ENCODE data around the gene IRS1.

Gene IRS1

DNA sequence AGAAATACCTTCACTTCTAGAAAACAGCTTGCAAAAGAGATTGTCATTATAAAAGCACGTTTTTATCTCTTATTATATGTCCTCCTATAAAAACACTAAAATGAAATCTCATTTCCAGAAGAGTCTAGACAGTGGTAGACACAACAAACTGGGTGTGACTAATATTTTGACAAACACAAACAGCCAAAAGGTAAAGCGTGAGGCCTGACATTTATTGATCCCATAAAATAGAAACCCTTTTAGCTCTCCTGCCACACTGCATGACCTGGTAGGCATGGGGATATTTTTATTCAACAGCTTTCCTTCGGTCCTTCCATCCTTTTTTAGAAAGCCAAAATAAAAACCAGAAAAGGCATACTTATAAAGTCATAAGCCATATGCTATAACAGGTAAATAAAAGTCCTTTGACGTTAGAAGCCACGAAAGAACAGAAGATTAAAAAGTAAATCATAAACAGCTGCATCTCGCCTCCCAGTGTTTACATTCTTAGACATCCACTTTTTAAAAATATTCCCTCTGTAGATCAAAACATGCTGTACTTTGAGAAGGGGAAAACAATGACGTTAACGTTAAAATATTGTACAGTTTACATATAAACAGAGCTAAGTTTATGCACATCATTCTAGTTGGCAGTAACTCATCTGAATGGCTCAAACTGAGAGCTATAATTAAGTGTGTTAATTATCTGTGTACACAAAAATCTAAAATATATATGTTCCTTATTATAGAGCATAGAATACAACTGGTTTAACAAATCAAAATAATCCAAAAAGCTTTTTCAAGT lies 44.6 kb downstream of the IRS1 start:
- H3K9me3 ChIP-seq (ENCODE audit: low read length) = peaks cover 8% of the 10 kb centered on the region
- H3K27me3 ChIP-seq (ENCODE audit: insufficient read depth, low read length) = no peaks in the 10 kb centered on the region
- no peak overlapping the region for H2AFZ ChIP-seq (ENCODE audit: low read depth, low read length)
- no peaks in the 10 kb centered on the region for H3K36me3 ChIP-seq (ENCODE audit: insufficient read depth, low read length)
- peaks cover 12% of the 10 kb centered on the region for H3K4me1 ChIP-seq (ENCODE audit: insufficient read depth, low read length)
- no peak overlapping the region for H3K4me3 ChIP-seq (ENCODE audit: low read length)

DNA sequence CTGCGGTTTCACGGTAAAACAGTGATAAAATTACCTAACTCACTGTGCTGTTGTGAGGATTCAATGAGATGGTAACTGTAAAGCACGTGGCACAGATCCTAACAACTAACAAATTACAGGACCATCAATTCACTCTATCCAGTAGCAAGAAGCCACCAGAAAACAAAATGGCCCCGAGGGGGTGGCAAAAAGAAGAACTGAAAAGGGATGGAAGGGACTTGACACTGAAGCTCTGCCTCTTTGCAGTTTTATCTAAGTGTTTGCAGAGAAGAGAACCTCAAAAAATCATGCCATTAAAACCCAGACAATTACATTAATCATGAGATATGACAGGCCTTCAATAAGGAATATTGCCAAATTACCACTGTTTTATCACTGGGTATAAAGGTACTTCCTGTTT lies 46.7 kb downstream of the IRS1 start:
- Histone ChIP-seq H3K27me3 (ENCODE audit: insufficient read depth, low read length) (no peaks in the 10 kb centered on the region), H3K9me3 (ENCODE audit: low read length) (peaks cover 7% of the 10 kb centered on the region), H3K4me3 (ENCODE audit: low read length) (no peak overlapping the region), H3K36me3 (ENCODE audit: insufficient read depth, low read length) (peaks cover 7% of the 10 kb centered on the region), H3K4me1 (ENCODE audit: insufficient read depth, low read length) (peaks cover 5% of the 10 kb centered on the region), H2AFZ (ENCODE audit: low read depth, low read length) (no peak overlapping the region)

DNA sequence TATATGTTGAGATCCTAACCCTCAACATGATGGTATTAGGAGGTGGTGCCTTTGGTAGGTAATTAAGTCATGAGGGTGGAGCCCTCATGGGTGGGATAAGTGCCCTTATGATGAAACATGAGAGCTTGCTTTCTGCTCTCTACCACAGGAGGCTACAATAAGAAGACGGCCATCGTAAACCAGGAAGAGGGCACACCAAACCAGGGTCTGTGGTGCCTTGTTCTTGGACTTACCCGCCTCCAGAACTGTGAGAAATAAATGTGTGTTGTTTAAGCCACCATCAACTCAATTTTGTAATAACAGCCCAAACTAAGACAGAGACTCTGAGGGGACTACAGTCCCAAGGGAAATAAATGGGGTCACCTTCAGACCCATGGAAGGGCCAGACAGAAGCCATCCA lies 52.3 kb downstream of the IRS1 start:
- H3K9me3 ChIP-seq (ENCODE audit: low read length) = peaks cover 5% of the 10 kb centered on the region
- no peaks in the 10 kb centered on the region for H3K27me3 ChIP-seq (ENCODE audit: insufficient read depth, low read length)
- peaks cover 7% of the 10 kb centered on the region for H3K36me3 ChIP-seq (ENCODE audit: insufficient read depth, low read length)
- peaks cover 23% of the 10 kb centered on the region for H3K4me1 ChIP-seq (ENCODE audit: insufficient read depth, low read length)
- H3K4me3 ChIP-seq (ENCODE audit: low read length) = no peak overlapping the region
- no peak overlapping the region for H2AFZ ChIP-seq (ENCODE audit: low read depth, low read length)

DNA sequence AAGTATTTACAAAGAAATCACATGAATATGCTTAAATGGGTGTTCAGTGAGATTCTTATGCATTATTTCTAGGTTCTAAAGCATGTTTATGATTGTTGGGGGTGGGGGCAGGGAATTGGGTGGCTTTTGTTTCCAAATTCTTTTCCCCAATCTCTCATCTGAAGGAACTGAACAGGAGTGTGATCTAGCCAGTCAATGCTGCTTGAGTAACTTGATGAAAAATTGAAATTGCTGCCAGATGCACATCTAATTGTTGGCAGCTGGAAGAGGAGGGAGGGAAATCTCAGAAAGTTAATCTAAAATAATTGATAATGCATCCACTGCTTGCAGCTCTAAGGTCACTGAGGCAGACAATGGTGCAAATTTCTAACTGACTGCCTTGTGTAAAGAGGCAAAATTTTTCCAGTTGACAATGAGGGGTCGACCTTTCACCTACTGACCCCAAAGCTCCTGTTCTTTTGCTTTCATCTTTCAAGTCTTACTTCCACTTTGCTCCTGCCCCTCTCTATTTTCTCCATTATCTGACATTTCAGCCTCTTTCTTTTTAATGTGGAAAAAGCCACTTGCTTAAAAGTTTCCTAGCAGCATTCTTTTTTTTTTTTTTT lies 53.3 kb downstream of the IRS1 start:
- Histone ChIP-seq H3K4me1 (ENCODE audit: insufficient read depth, low read length) (peaks cover 33% of the 10 kb centered on the region), H3K4me3 (ENCODE audit: low read length) (no peak overlapping the region), H3K9me3 (ENCODE audit: low read length) (peaks cover 2% of the 10 kb centered on the region)

DNA sequence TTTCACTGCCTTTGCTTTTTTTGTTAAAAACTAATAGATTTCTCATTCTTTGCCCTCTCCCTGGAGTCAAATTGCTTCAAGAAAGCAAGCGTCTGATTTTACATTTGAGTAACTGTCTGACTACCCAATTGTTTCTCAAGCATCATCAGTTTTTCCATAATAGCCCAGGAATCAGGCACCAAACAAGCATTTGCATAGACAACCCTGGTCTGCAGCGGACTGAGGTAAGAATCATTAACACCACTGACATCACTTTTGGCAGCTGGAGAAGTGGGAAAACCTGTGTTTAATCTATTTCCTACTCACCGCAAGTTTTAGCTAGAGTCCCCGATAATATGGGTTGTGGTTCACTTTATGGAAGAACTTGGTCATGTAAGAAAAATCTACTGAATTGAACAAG lies 55.7 kb downstream of the IRS1 start:
- H2AFZ ChIP-seq (ENCODE audit: low read depth, low read length) = no peak overlapping the region
- peaks cover 55% of the 10 kb centered on the region for H3K4me1 ChIP-seq (ENCODE audit: insufficient read depth, low read length)
- H3K9me3 ChIP-seq (ENCODE audit: low read length) = peaks cover 2% of the 10 kb centered on the region
- H3K27me3 ChIP-seq (ENCODE audit: insufficient read depth, low read length) = no peaks in the 10 kb centered on the region
- H3K4me3 ChIP-seq (ENCODE audit: low read length) = no peak overlapping the region
- H3K36me3 ChIP-seq (ENCODE audit: insufficient read depth, low read length) = no peaks in the 10 kb centered on the region

More for the DNA sequence above, 53.3 kb downstream of the IRS1 start:
- H3K27me3 ChIP-seq (ENCODE audit: insufficient read depth, low read length) = no peaks in the 10 kb centered on the region
- H3K36me3 ChIP-seq (ENCODE audit: insufficient read depth, low read length) = peaks cover 7% of the 10 kb centered on the region
- H2AFZ ChIP-seq (ENCODE audit: low read depth, low read length) = no peak overlapping the region

DNA sequence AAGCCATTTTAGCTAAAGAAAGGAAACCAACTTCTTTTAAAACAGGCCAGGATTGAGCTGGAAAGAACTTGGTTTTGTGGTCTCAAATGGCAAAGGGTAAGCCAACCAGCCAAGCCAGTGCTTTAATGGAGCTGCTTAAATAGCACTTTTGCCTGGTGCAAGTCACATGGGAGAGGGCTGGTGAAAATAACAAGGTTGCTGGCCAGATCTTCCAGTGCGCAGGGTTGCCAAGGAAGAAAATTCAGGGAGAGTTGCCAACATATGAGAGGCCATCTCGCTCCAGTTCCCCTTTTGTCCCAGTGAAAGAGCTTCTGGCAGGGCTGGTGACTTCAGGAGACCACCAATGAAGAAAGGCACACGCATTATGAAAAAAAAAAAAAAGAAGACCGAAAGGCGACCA lies 57.3 kb downstream of the IRS1 start:
- Histone ChIP-seq H2AFZ (ENCODE audit: low read depth, low read length) (no peak overlapping the region), H3K9me3 (ENCODE audit: low read length) (no peaks in the 10 kb centered on the region), H3K36me3 (ENCODE audit: insufficient read depth, low read length) (no peaks in the 10 kb centered on the region), H3K4me1 (ENCODE audit: insufficient read depth, low read length) (peaks cover 69% of the 10 kb centered on the region), H3K4me3 (ENCODE audit: low read length) (no peak overlapping the region), H3K27me3 (ENCODE audit: insufficient read depth, low read length) (no peaks in the 10 kb centered on the region)

DNA sequence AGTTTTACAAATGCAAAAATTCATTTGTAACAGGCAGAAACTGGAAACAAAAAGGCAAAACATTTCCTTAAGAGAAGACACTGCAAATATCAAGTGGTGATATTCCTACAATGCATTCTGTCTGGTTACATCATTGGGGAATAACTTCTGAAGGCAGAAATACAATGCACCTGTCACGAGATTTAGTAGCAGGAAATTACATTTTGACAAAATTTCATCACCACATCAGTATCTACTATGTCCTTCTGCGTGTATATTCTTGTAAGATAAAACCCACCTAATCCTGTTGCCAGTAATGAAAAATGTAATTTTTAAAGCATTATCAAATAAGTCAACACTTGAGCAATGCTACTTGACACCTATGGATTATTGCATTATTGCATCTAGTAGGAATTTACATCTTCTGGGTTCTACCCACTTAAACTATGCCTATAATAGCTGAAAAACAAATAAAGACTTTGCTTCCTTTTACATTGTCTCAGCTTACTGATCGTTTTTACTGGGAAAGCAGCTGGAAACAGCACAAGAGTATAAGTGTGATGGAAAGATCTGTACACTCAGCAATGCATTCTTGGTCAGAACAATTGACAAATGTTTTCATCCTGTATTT lies 59.5 kb downstream of the IRS1 start:
- peaks cover 59% of the 10 kb centered on the region for H3K4me1 ChIP-seq (ENCODE audit: insufficient read depth, low read length)
- no peak overlapping the region for H3K4me3 ChIP-seq (ENCODE audit: low read length)
- no peak overlapping the region for H2AFZ ChIP-seq (ENCODE audit: low read depth, low read length)
- H3K9me3 ChIP-seq (ENCODE audit: low read length) = no peaks in the 10 kb centered on the region
- H3K36me3 ChIP-seq (ENCODE audit: insufficient read depth, low read length) = peaks cover 10% of the 10 kb centered on the region
- H3K27me3 ChIP-seq (ENCODE audit: insufficient read depth, low read length) = no peaks in the 10 kb centered on the region

DNA sequence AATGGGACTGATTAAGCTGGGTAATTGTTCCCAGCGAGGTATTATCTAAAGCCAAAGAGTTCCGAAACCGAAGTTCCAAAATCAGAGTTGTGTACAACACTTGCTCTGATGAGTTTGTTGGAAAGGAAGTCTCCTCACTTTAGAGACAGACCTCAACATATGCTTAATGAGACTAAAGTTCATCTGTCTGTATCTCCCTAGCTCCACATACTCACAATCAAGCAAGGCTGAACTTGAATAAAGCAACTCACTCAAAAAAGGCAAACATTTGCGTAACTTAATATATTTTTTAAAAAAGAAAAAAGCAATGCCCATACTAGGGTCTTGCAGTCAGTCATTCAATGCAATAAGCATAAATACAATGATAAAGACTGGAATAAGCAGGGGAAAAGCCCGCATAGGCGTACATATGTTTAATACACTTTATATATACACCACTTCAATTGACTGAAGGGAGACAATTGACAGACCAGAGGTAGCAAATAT lies 60.0 kb downstream of the IRS1 start:
- Histone ChIP-seq H3K4me3 (ENCODE audit: low read length) (no peak overlapping the region), H2AFZ (ENCODE audit: low read depth, low read length) (no peak overlapping the region), H3K9me3 (ENCODE audit: low read length) (no peaks in the 10 kb centered on the region), H3K36me3 (ENCODE audit: insufficient read depth, low read length) (peaks cover 16% of the 10 kb centered on the region), H3K27me3 (ENCODE audit: insufficient read depth, low read length) (no peaks in the 10 kb centered on the region), H3K4me1 (ENCODE audit: insufficient read depth, low read length) (peaks cover 60% of the 10 kb centered on the region)

DNA sequence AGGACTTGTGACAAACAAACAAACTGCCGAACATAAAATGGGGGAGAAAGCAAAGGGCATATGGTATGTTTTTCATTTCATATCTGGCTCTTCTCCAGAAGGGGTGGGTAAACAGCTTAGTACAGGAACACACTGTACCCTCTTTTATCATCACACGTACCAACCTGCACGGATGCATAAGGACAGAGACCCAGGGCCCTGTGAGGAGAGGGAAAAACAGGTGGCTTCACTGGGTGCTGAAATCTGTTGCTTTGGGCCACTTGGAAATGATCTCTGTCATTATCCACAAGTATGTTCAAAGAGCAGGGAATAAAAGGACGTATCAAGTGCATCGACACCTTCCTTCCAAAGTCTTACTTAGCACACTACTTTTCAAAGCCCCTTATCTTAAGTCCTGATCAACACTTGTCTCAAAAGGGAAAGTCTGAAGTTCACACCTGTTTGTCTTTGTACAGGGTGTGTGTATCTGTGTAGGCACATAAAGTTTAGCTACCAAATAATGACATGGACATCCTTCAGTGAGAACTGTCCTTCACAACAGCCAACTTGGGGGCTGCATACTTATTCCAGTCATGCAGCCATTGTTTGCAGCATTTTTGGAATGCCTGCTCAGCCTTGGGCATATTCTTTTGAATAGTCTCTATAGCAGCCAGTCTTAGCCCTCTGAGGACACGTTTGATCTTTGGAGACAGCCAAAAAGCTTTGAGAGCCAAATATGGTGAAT lies 60.6 kb downstream of the IRS1 start:
- H3K9me3 ChIP-seq (ENCODE audit: low read length) = no peaks in the 10 kb centered on the region
- no peak overlapping the region for H2AFZ ChIP-seq (ENCODE audit: low read depth, low read length)
- H3K36me3 ChIP-seq (ENCODE audit: insufficient read depth, low read length) = peaks cover 16% of the 10 kb centered on the region
- peaks cover 57% of the 10 kb centered on the region for H3K4me1 ChIP-seq (ENCODE audit: insufficient read depth, low read length)
- no peak overlapping the region for H3K4me3 ChIP-seq (ENCODE audit: low read length)
- H3K27me3 ChIP-seq (ENCODE audit: insufficient read depth, low read length) = no peaks in the 10 kb centered on the region

DNA sequence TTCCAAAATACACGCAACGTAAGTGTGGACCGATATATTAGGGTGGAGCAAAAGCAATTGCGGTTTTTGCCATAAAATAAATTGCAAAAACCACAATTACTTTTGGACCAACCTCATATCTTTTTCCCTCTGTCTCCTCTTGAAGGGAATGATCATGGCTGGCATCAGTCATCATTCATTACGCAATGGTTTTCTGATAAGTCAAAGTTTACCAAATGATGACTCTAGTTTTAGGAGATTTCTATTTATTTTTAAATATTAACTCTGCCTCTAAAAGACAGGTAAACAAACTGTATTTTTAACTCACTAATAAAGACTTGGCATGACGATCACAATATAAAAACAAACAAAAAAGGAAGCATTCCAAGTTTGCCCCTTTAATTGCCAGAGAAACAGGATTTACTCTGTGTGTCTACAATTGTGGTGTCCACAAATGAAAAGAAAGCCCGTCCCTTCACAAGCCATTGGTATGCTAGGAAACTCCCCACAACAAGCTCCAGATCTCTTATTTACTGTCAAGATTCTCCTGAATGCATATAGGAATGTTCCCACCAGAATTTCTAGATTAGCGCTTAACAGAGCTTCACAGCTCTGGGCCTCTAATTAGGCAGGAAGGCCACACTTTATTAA lies 61.3 kb downstream of the IRS1 start:
- Histone ChIP-seq H3K36me3 (ENCODE audit: insufficient read depth, low read length) (peaks cover 20% of the 10 kb centered on the region), H3K4me3 (ENCODE audit: low read length) (no peak overlapping the region), H3K9me3 (ENCODE audit: low read length) (no peaks in the 10 kb centered on the region), H3K27me3 (ENCODE audit: insufficient read depth, low read length) (no peaks in the 10 kb centered on the region), H2AFZ (ENCODE audit: low read depth, low read length) (no peak overlapping the region), H3K4me1 (ENCODE audit: insufficient read depth, low read length) (peaks cover 61% of the 10 kb centered on the region)

DNA sequence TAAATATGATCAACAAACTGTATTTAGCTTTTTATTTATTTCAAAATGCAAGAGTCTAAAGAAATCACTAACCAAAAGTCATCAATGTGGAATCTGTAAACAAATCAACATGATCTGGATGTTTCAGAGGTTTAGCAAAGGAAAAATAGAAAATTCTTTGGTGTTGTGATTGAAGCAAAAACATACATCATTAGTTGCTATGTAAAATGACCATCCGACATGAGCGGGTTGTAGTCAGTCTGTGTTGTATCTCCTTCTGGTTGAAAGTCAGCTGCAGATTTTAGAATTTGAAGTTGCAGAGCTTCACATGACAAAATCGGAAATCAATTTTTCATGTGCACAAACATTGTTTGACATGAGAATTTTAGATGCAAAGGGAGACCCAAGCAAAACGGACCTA lies 63.2 kb downstream of the IRS1 start:
- Histone ChIP-seq H3K27me3 (ENCODE audit: insufficient read depth, low read length) (no peaks in the 10 kb centered on the region), H3K9me3 (ENCODE audit: low read length) (no peaks in the 10 kb centered on the region), H3K36me3 (ENCODE audit: insufficient read depth, low read length) (peaks cover 20% of the 10 kb centered on the region), H3K4me1 (ENCODE audit: insufficient read depth, low read length) (peaks cover 44% of the 10 kb centered on the region), H2AFZ (ENCODE audit: low read depth, low read length) (no peak overlapping the region), H3K4me3 (ENCODE audit: low read length) (no peak overlapping the region)

DNA sequence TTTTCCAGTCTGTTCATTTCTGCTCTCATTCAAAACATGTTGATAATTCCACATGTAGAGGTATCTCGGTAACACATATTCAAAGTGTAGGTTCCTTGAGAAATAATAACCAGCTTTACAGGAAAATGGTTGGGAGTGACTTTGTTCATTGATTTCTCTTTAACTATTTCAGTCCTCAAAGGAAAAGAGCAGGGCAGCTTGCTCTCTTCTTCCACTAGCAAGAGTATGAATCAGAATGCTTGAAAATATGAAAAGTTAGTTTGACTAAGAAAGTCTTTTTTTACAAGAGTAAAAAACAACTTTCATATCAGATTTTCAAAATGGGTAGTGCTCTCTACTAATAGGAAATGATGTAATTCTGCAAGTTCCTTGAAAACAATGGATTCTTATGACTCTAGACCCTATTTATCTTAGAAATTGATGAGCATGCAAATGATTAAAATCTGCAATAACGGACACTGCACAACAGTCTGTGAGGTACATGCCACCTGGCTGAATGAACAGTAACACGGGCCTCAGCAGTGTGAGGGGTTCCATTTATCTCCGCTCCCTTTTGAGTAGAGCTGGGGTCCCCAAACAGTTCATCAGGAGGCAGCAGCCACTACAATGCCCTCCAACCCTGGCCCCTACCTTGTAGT lies 65.6 kb downstream of the IRS1 start:
- Histone ChIP-seq H3K9me3 (ENCODE audit: low read length) (no peaks in the 10 kb centered on the region), H2AFZ (ENCODE audit: low read depth, low read length) (no peak overlapping the region), H3K27me3 (ENCODE audit: insufficient read depth, low read length) (no peaks in the 10 kb centered on the region), H3K4me1 (ENCODE audit: insufficient read depth, low read length) (peaks cover 23% of the 10 kb centered on the region), H3K36me3 (ENCODE audit: insufficient read depth, low read length) (peaks cover 20% of the 10 kb centered on the region), H3K4me3 (ENCODE audit: low read length) (no peak overlapping the region)

All from neuron (in vitro differentiated cells).